ENCODE measurements around the gene FAM221B.

FAM221B gene

GRCh38 chr9:35828716-35829083 lies at the start of gene FAM221B:
Gene FAM221B (minus strand): TSS chr9:35828732. CDS start chr9:35826161, 2,571 bp downstream.
- Histone ChIP-seq H3K79me2 (ENCODE audit: control insufficient read depth, insufficient read depth, low read length, unreplicated experiment) (no peaks in the 10 kb centered on the region), H3K27ac (ENCODE audit: low read depth, low read length) (peak within 1 kb of the TSS; percentile 30; the same call in 1 of the 2 replicates), H2AFZ (ENCODE audit: low read length, unreplicated experiment) (peak within 1 kb of the TSS; percentile 97), H3K27me3 (ENCODE audit: insufficient read depth, low read length) (no peaks in the 10 kb centered on the region), H3K4me1 (ENCODE audit: control insufficient read depth, insufficient read depth, low read length, unreplicated experiment) (peaks cover 17% of the 10 kb centered on the region), H3K4me3 (ENCODE audit: low read depth, low read length) (peak within 1 kb of the TSS; percentile 82), H3K36me3 (ENCODE audit: insufficient read depth, low read length) (no peaks in the 10 kb centered on the region)

- H3K4me1 ChIP-seq (ENCODE audit: control insufficient read depth, insufficient read depth, low read length, unreplicated experiment) = no peaks in the 10 kb centered on the region
- H3K36me3 ChIP-seq (ENCODE audit: insufficient read depth, low read length) = no peaks in the 10 kb centered on the region
- H3K79me2 ChIP-seq (ENCODE audit: control insufficient read depth, insufficient read depth, low read length, unreplicated experiment) = no peaks in the 10 kb centered on the region
- H2AFZ ChIP-seq (ENCODE audit: low read length, unreplicated experiment) = peak overlapping the region; percentile 74
- no peaks in the 10 kb centered on the region for H3K27me3 ChIP-seq (ENCODE audit: insufficient read depth, low read length)
- H3K4me3 ChIP-seq (ENCODE audit: low read depth, low read length) = no peak overlapping the region
- no peak overlapping the region for H3K27ac ChIP-seq (ENCODE audit: low read depth, low read length)
These were observed 44.0 kb upstream of the FAM221B start for GRCh38 chr9:35872505-35872904.

GRCh38 chr9:35871545-35871944 lies 43.0 kb upstream of the FAM221B start:
- Histone ChIP-seq H3K4me3 (ENCODE audit: low read depth, low read length) (no peak overlapping the region), H3K27ac (ENCODE audit: low read depth, low read length) (no peak overlapping the region), H3K4me1 (ENCODE audit: control insufficient read depth, insufficient read depth, low read length, unreplicated experiment) (no peaks in the 10 kb centered on the region), H3K27me3 (ENCODE audit: insufficient read depth, low read length) (no peaks in the 10 kb centered on the region), H2AFZ (ENCODE audit: low read length, unreplicated experiment) (no peak overlapping the region), H3K36me3 (ENCODE audit: insufficient read depth, low read length) (no peaks in the 10 kb centered on the region), H3K79me2 (ENCODE audit: control insufficient read depth, insufficient read depth, low read length, unreplicated experiment) (no peaks in the 10 kb centered on the region)

- Histone ChIP-seq H3K4me3 (ENCODE audit: low read depth, low read length) (no peak within 1 kb of the TSS), H3K36me3 (ENCODE audit: insufficient read depth, low read length) (no peaks in the 10 kb centered on the region), H3K79me2 (ENCODE audit: control insufficient read depth, insufficient read depth, low read length, unreplicated experiment) (no peaks in the 10 kb centered on the region), H3K27ac (ENCODE audit: low read depth, low read length) (no peak within 1 kb of the TSS), H2AFZ (ENCODE audit: low read length, unreplicated experiment) (no peak within 1 kb of the TSS), H3K4me1 (ENCODE audit: control insufficient read depth, insufficient read depth, low read length, unreplicated experiment) (no peaks in the 10 kb centered on the region), H3K27me3 (ENCODE audit: insufficient read depth, low read length) (no peaks in the 10 kb centered on the region)
These were observed 41.9 kb upstream of the FAM221B start, which contains the start of gene OR13J1 for GRCh38 chr9:35870351-35870923. Gene OR13J1 (minus strand): TSS chr9:35870401. CDS start chr9:35870401, 0 bp downstream.

- Histone ChIP-seq H3K79me2 (ENCODE audit: control insufficient read depth, insufficient read depth, low read length, unreplicated experiment) (no peaks in the 10 kb centered on the region), H3K4me1 (ENCODE audit: control insufficient read depth, insufficient read depth, low read length, unreplicated experiment) (no peaks in the 10 kb centered on the region), H3K36me3 (ENCODE audit: insufficient read depth, low read length) (no peaks in the 10 kb centered on the region), H3K27ac (ENCODE audit: low read depth, low read length) (no peak overlapping the region), H2AFZ (ENCODE audit: low read length, unreplicated experiment) (no peak overlapping the region), H3K4me3 (ENCODE audit: low read depth, low read length) (no peak overlapping the region), H3K27me3 (ENCODE audit: insufficient read depth, low read length) (no peaks in the 10 kb centered on the region)
These were observed 41.2 kb upstream of the FAM221B start for GRCh38 chr9:35869621-35870216.

GRCh38 chr9:35868933-35869332 lies 40.4 kb upstream of the FAM221B start:
- H2AFZ ChIP-seq (ENCODE audit: low read length, unreplicated experiment) = no peak overlapping the region
- no peaks in the 10 kb centered on the region for H3K27me3 ChIP-seq (ENCODE audit: insufficient read depth, low read length)
- no peaks in the 10 kb centered on the region for H3K79me2 ChIP-seq (ENCODE audit: control insufficient read depth, insufficient read depth, low read length, unreplicated experiment)
- no peak overlapping the region for H3K4me3 ChIP-seq (ENCODE audit: low read depth, low read length)
- H3K27ac ChIP-seq (ENCODE audit: low read depth, low read length) = no peak overlapping the region
- H3K4me1 ChIP-seq (ENCODE audit: control insufficient read depth, insufficient read depth, low read length, unreplicated experiment) = no peaks in the 10 kb centered on the region
- H3K36me3 ChIP-seq (ENCODE audit: insufficient read depth, low read length) = no peaks in the 10 kb centered on the region

GRCh38 chr9:35867538-35867937 lies 39.0 kb upstream of the FAM221B start:
- H3K79me2 ChIP-seq (ENCODE audit: control insufficient read depth, insufficient read depth, low read length, unreplicated experiment) = no peaks in the 10 kb centered on the region
- no peak overlapping the region for H2AFZ ChIP-seq (ENCODE audit: low read length, unreplicated experiment)
- no peaks in the 10 kb centered on the region for H3K4me1 ChIP-seq (ENCODE audit: control insufficient read depth, insufficient read depth, low read length, unreplicated experiment)
- H3K27ac ChIP-seq (ENCODE audit: low read depth, low read length) = no peak overlapping the region
- H3K36me3 ChIP-seq (ENCODE audit: insufficient read depth, low read length) = no peaks in the 10 kb centered on the region
- H3K27me3 ChIP-seq (ENCODE audit: insufficient read depth, low read length) = peaks cover 7% of the 10 kb centered on the region; the same call in 1 of the 2 replicates
- H3K4me3 ChIP-seq (ENCODE audit: low read depth, low read length) = no peak overlapping the region

- no peaks in the 10 kb centered on the region for H3K4me1 ChIP-seq (ENCODE audit: control insufficient read depth, insufficient read depth, low read length, unreplicated experiment)
- H3K4me3 ChIP-seq (ENCODE audit: low read depth, low read length) = no peak overlapping the region
- no peaks in the 10 kb centered on the region for H3K79me2 ChIP-seq (ENCODE audit: control insufficient read depth, insufficient read depth, low read length, unreplicated experiment)
- no peaks in the 10 kb centered on the region for H3K36me3 ChIP-seq (ENCODE audit: insufficient read depth, low read length)
- H2AFZ ChIP-seq (ENCODE audit: low read length, unreplicated experiment) = no peak overlapping the region
- H3K27ac ChIP-seq (ENCODE audit: low read depth, low read length) = no peak overlapping the region
- peaks cover 34% of the 10 kb centered on the region for H3K27me3 ChIP-seq (ENCODE audit: insufficient read depth, low read length)
These were observed 36.2 kb upstream of the FAM221B start for GRCh38 chr9:35864695-35865255.

- no peaks in the 10 kb centered on the region for H3K36me3 ChIP-seq (ENCODE audit: insufficient read depth, low read length)
- no peak overlapping the region for H2AFZ ChIP-seq (ENCODE audit: low read length, unreplicated experiment)
- H3K4me1 ChIP-seq (ENCODE audit: control insufficient read depth, insufficient read depth, low read length, unreplicated experiment) = no peaks in the 10 kb centered on the region
- no peak overlapping the region for H3K4me3 ChIP-seq (ENCODE audit: low read depth, low read length)
- no peaks in the 10 kb centered on the region for H3K79me2 ChIP-seq (ENCODE audit: control insufficient read depth, insufficient read depth, low read length, unreplicated experiment)
- H3K27me3 ChIP-seq (ENCODE audit: insufficient read depth, low read length) = peaks cover 34% of the 10 kb centered on the region
- H3K27ac ChIP-seq (ENCODE audit: low read depth, low read length) = no peak overlapping the region
These were observed 35.1 kb upstream of the FAM221B start for GRCh38 chr9:35863583-35863982.

GRCh38 chr9:35862328-35862727 lies 33.8 kb upstream of the FAM221B start:
- H3K4me1 ChIP-seq (ENCODE audit: control insufficient read depth, insufficient read depth, low read length, unreplicated experiment) = no peaks in the 10 kb centered on the region
- H3K36me3 ChIP-seq (ENCODE audit: insufficient read depth, low read length) = no peaks in the 10 kb centered on the region
- no peak overlapping the region for H3K4me3 ChIP-seq (ENCODE audit: low read depth, low read length)
- peaks cover 34% of the 10 kb centered on the region for H3K27me3 ChIP-seq (ENCODE audit: insufficient read depth, low read length)
- no peaks in the 10 kb centered on the region for H3K79me2 ChIP-seq (ENCODE audit: control insufficient read depth, insufficient read depth, low read length, unreplicated experiment)
- H3K27ac ChIP-seq (ENCODE audit: low read depth, low read length) = no peak overlapping the region
- no peak overlapping the region for H2AFZ ChIP-seq (ENCODE audit: low read length, unreplicated experiment)

Measured in ACC112 (cell line).